GM12878 (cell line): ENCODE data around the gene ARHGAP20. TPM values are rescaled to one million over a fixed set of nuclear protein-coding genes. Genes with fewer than 3 reads are reported as not detected.

Source experiments
- ATAC-seq: fragments of 200-7000 bp; cut with Tn5 transposase; 3 replicates; pipeline ENCODE4 v1.9.1; 2020; ENCODE audit warnings: mild to moderate bottlenecking, moderate library complexity
- BruUV-seq: library from RNA; stranded (reverse); fragments of 400-500 nt; replicated peaks from 2 replicates; lab custom pipeline; 2021; lab: Mats Ljungman, UMichigan
- CTCF ChIA-PET: fragments of 300-600 bp; sonication (Branson Sonifier 250); formaldehyde crosslinking; extraction: SDS; loops from one replicate; lab custom pipeline; 2021; ENCODE audit warnings: inconsistent platforms; lab: Yijun Ruan, JAX
- POLR2A ChIA-PET: fragments of 350-600 bp; formaldehyde crosslinking; extraction: SDS; loops from one replicate; lab custom pipeline; 2021; ENCODE audit warnings: inconsistent platforms; lab: Charles Lee
- RAD21 ChIA-PET: fragments of 300-600 bp; sonication (Branson Sonifier 250); formaldehyde crosslinking; loops from one replicate; lab custom pipeline; 2023; ENCODE audit warnings: antibody characterized with exemption; ENCODE audit not compliant: unreplicated experiment; lab: Charles Lee
- SMC1A ChIA-PET: fragments of 300-600 bp; sonication (Branson Sonifier 250); formaldehyde crosslinking; loops from one replicate; lab custom pipeline; 2023; ENCODE audit not compliant: unreplicated experiment, uncharacterized antibody; lab: Charles Lee
- DNase-seq: peaks from one replicate; pipeline ENCODE4 v3.0.0-alpha.2; 2011; ENCODE audit warnings: low read depth, low spot score
- FAIRE-seq: peaks from 3 replicates; lab custom pipeline; 2011; peaks lifted over from hg19 to GRCh38; lab: Jason Lieb, UNC
- H2AFZ ChIP-seq: 2 replicates; pipeline ENCODE4 v1.6.0; 2011; ENCODE audit warnings: low read depth, low read length, control low read depth; ENCODE audit not compliant: control insufficient read depth
- H3K27ac ChIP-seq: 2 replicates; pipeline ENCODE4 v1.5.1; 2011; ENCODE audit warnings: control low read depth; ENCODE audit not compliant: control insufficient read depth, insufficient read depth
- H3K27me3 ChIP-seq, 2 experiments: replicated peaks in 1 of 2; 2 replicates each; pipeline versions ENCODE4 v1.6.0 to v1.6.1; 2011; ENCODE audit warnings: low read length in 1 of 2; ENCODE audit not compliant: control insufficient read depth in 2 of 2, insufficient read depth in 2 of 2
- H3K36me3 ChIP-seq, 2 experiments: 2 replicates each; pipeline ENCODE4 v1.5.1; 2011; ENCODE audit warnings: low read length in 1 of 2; ENCODE audit not compliant: control insufficient read depth in 2 of 2, insufficient read depth in 2 of 2
- H3K4me1 ChIP-seq: 2 replicates; pipeline ENCODE4 v1.6.1; 2011; ENCODE audit warnings: mild to moderate bottlenecking, low read length, moderate library complexity, mixed read lengths; ENCODE audit not compliant: control insufficient read depth, insufficient read depth
- H3K4me2 ChIP-seq: 2 replicates; pipeline ENCODE4 v1.6.0; 2011; ENCODE audit warnings: control low read depth; ENCODE audit not compliant: control insufficient read depth, insufficient read depth
- H3K4me3 ChIP-seq: fragments of 200-600 bp; sonication (generic); 2 replicates; pipeline ENCODE4 v1.5.1; 2016
- H3K79me2 ChIP-seq: 2 replicates; pipeline ENCODE4 v1.6.0; 2011; ENCODE audit warnings: low read length; ENCODE audit not compliant: control insufficient read depth, insufficient read depth
- H3K9ac ChIP-seq: 2 replicates; pipeline ENCODE4 v1.8.0; 2011; ENCODE audit warnings: low read length, control low read depth, mixed read lengths; ENCODE audit not compliant: control insufficient read depth, insufficient read depth
- H3K9me3 ChIP-seq: replicated peaks from 3 replicates; pipeline ENCODE4 v1.5.1; 2011; ENCODE audit warnings: mild to moderate bottlenecking, low read length; ENCODE audit not compliant: control insufficient read depth, insufficient read depth
- H4K20me1 ChIP-seq: 2 replicates; pipeline ENCODE4 v1.6.0; 2011; ENCODE audit not compliant: control insufficient read depth, insufficient read depth
- BCL11A ChIP-seq: IDR thresholded peaks from 2 replicates; pipeline ENCODE4 v1.6.1; 2011; ENCODE audit warnings: low read depth, low read length
- ESRRA ChIP-seq: IDR thresholded peaks from 2 replicates; pipeline ENCODE4 v1.6.1; 2012; ENCODE audit warnings: mild to moderate bottlenecking, low read length, improper control_type of control experiment
- MYB ChIP-seq: fragments of 150-350 bp; IDR thresholded peaks from 2 replicates; pipeline ENCODE4 v1.6.1; 2014; ENCODE audit warnings: mild to moderate bottlenecking, low read depth, low read length, borderline replicate concordance
- POU2F2 ChIP-seq: IDR thresholded peaks from 3 replicates; pipeline ENCODE4 v1.6.1; 2011; ENCODE audit warnings: low read depth, mild to moderate bottlenecking, low read length, borderline replicate concordance
- RUNX3 ChIP-seq: IDR thresholded peaks from 2 replicates; pipeline ENCODE4 v1.6.1; 2012; ENCODE audit warnings: low read length, inconsistent platforms
- TBL1XR1 ChIP-seq: IDR thresholded peaks from 2 replicates; pipeline ENCODE4 v1.6.1; 2012; ENCODE audit warnings: low read depth, low read length, improper control_type of control experiment
- in situ Hi-C: fragments of 300-500 bp; cut with MboI; formaldehyde crosslinking; loops from 9 replicates; pipeline ENCODE4 v1.14.3; 2018; ENCODE audit warnings: mixed read lengths
- intact Hi-C: fragments of 100-400 bp; cut with micrococcal nuclease; formaldehyde crosslinking; loops from one replicate; pipeline ENCODE4 v1.14.2; 2022; ENCODE audit not compliant: unreplicated experiment
- polyA plus RNA-seq, 11 experiments: library from polyadenylated mRNA; depleted of rRNA in 4 of 11; unstranded in 6 of 11; stranded (reverse) in 5 of 11; fragments of >200 nt; fragmentation: Nextera tagmentation in 4 of 11; fragmentation: Illumina TruSeq in 1 of 11; extraction: Ambion mirVana in 4 of 11; extraction: Trizol in 1 of 11; gene quantifications; 1 replicate in 1 of 11; 2 replicates in 10 of 11; pipeline versions ENCODE4 v1.2.1 to v1.2.3, GENCODE V29; 2011 to 2016; ENCODE audit warnings: inconsistent platforms in 2 of 11, missing spikeins in 2 of 11, low read depth in 1 of 11
- total RNA-seq, 4 experiments: library from RNA; depleted of rRNA in 3 of 4; stranded (reverse); fragments of >200 nt in 3 of 4; fragmentation: Illumina TruSeq in 1 of 4; extraction: Trizol in 1 of 4; gene quantifications; 2 replicates each; pipeline versions ENCODE4 v1.2.1 to v1.2.3, GENCODE V29; 2013 to 2021
- TF ChIP-seq, protein P1 (sequence below): IDR thresholded peaks from 2 replicates; pipeline ENCODE4 v1.6.1; 2012; ENCODE audit warnings: low read length, inconsistent platforms
- TF ChIP-seq, protein P2 (sequence below): fragments of 450-650 bp; IDR thresholded peaks from 2 replicates; pipeline ENCODE4 v1.6.1; 2016; ENCODE audit warnings: mild to moderate bottlenecking, moderate library complexity, borderline replicate concordance
- TF ChIP-seq, protein P3 (sequence below): fragments of 150-350 bp; IDR thresholded peaks from 2 replicates; pipeline ENCODE4 v1.6.1; 2016; ENCODE audit warnings: low read depth, low read length
- TF ChIP-seq, protein P4 (sequence below): IDR thresholded peaks from 2 replicates; pipeline ENCODE4 v1.6.1; 2011; ENCODE audit warnings: low read depth, mild to moderate bottlenecking, low read length, moderate library complexity, borderline replicate concordance; ENCODE audit errors: extremely low read depth
- TF ChIP-seq, protein P5 (sequence below): fragments of 450-650 bp; IDR thresholded peaks from 2 replicates; pipeline ENCODE4 v1.6.1; 2017; ENCODE audit warnings: mild to moderate bottlenecking, moderate library complexity

ARHGAP20 gene
- total and polyA plus RNA-seq, 10 of the 15 experiments (the other 5 are each of a cell fraction or from before 2014, with no cell fraction given): 0.01 TPM; not detected in 9

DNA sequence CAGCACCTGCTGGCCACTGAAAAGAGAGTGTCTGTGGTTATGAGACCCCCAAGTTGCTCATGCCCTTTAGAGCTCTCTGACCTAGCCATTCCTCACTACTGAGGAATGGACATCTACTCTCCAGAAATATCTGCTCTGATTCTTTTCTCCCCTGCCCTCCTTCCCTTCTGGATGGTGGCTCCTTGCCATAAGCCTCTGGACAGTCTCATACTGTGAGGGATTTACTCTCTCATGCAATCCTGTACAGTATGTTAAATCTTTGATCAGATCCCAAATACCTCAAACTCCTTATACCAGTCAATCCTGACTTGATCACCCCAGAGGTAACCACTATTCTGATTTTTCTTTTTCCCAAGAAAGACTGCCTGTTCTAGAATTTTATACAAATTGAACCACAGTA is 80.7 kb downstream of the ARHGAP20 start:
- intact Hi-C loops (no loop called here), in situ Hi-C loops (no loop called here)
- H3K4me1 ChIP-seq: no peaks in the 10 kb centered on the region
- H3K4me2 ChIP-seq: no peak overlapping the region
- H3K4me3 ChIP-seq: no peak overlapping the region
- DNase-seq (no peak), ATAC-seq (no peak), FAIRE-seq (no peak)
- H3K9me3 ChIP-seq: no peaks in the 10 kb centered on the region; the same call in 2 of the 3 replicates
- CTCF ChIA-PET: no interaction called here
- no peaks in the 10 kb centered on the region for H3K36me3 ChIP-seq
- H2AFZ ChIP-seq: no peak overlapping the region
- no peaks in the 10 kb centered on the region for H3K27me3 ChIP-seq
- no TSS peak for BruUV-seq
- H4K20me1 ChIP-seq: no peaks in the 10 kb centered on the region
- no peak overlapping the region for H3K27ac ChIP-seq
- H3K79me2 ChIP-seq: no peaks in the 10 kb centered on the region
- POLR2A ChIA-PET: no interaction called here
- SMC1A ChIA-PET: no interaction called here
- no peak overlapping the region for H3K9ac ChIP-seq
- RAD21 ChIA-PET: no interaction called here
- TF ChIP-seq, protein P1, sequence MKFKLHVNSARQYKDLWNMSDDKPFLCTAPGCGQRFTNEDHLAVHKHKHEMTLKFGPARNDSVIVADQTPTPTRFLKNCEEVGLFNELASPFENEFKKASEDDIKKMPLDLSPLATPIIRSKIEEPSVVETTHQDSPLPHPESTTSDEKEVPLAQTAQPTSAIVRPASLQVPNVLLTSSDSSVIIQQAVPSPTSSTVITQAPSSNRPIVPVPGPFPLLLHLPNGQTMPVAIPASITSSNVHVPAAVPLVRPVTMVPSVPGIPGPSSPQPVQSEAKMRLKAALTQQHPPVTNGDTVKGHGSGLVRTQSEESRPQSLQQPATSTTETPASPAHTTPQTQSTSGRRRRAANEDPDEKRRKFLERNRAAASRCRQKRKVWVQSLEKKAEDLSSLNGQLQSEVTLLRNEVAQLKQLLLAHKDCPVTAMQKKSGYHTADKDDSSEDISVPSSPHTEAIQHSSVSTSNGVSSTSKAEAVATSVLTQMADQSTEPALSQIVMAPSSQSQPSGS: no peak
- no peak for TF ChIP-seq TBL1XR1
- no peak for TF ChIP-seq POU2F2
- TF ChIP-seq, protein P2, sequence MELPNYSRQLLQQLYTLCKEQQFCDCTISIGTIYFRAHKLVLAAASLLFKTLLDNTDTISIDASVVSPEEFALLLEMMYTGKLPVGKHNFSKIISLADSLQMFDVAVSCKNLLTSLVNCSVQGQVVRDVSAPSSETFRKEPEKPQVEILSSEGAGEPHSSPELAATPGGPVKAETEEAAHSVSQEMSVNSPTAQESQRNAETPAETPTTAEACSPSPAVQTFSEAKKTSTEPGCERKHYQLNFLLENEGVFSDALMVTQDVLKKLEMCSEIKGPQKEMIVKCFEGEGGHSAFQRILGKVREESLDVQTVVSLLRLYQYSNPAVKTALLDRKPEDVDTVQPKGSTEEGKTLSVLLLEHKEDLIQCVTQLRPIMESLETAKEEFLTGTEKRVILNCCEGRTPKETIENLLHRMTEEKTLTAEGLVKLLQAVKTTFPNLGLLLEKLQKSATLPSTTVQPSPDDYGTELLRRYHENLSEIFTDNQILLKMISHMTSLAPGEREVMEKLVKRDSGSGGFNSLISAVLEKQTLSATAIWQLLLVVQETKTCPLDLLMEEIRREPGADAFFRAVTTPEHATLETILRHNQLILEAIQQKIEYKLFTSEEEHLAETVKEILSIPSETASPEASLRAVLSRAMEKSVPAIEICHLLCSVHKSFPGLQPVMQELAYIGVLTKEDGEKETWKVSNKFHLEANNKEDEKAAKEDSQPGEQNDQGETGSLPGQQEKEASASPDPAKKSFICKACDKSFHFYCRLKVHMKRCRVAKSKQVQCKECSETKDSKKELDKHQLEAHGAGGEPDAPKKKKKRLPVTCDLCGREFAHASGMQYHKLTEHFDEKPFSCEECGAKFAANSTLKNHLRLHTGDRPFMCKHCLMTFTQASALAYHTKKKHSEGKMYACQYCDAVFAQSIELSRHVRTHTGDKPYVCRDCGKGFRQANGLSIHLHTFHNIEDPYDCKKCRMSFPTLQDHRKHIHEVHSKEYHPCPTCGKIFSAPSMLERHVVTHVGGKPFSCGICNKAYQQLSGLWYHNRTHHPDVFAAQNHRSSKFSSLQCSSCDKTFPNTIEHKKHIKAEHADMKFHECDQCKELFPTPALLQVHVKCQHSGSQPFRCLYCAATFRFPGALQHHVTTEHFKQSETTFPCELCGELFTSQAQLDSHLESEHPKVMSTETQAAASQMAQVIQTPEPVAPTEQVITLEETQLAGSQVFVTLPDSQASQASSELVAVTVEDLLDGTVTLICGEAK: no peak
- no peak for TF ChIP-seq RUNX3
- TF ChIP-seq, protein P3, sequence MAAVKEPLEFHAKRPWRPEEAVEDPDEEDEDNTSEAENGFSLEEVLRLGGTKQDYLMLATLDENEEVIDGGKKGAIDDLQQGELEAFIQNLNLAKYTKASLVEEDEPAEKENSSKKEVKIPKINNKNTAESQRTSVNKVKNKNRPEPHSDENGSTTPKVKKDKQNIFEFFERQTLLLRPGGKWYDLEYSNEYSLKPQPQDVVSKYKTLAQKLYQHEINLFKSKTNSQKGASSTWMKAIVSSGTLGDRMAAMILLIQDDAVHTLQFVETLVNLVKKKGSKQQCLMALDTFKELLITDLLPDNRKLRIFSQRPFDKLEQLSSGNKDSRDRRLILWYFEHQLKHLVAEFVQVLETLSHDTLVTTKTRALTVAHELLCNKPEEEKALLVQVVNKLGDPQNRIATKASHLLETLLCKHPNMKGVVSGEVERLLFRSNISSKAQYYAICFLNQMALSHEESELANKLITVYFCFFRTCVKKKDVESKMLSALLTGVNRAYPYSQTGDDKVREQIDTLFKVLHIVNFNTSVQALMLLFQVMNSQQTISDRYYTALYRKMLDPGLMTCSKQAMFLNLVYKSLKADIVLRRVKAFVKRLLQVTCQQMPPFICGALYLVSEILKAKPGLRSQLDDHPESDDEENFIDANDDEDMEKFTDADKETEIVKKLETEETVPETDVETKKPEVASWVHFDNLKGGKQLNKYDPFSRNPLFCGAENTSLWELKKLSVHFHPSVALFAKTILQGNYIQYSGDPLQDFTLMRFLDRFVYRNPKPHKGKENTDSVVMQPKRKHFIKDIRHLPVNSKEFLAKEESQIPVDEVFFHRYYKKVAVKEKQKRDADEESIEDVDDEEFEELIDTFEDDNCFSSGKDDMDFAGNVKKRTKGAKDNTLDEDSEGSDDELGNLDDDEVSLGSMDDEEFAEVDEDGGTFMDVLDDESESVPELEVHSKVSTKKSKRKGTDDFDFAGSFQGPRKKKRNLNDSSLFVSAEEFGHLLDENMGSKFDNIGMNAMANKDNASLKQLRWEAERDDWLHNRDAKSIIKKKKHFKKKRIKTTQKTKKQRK: no peak
- no peak for TF ChIP-seq BCL11A
- TF ChIP-seq, protein P4, sequence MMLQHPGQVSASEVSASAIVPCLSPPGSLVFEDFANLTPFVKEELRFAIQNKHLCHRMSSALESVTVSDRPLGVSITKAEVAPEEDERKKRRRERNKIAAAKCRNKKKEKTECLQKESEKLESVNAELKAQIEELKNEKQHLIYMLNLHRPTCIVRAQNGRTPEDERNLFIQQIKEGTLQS: no peak
- TF ChIP-seq ESRRA: no peak
- TF ChIP-seq MYB: no peak
- TF ChIP-seq, protein P5, sequence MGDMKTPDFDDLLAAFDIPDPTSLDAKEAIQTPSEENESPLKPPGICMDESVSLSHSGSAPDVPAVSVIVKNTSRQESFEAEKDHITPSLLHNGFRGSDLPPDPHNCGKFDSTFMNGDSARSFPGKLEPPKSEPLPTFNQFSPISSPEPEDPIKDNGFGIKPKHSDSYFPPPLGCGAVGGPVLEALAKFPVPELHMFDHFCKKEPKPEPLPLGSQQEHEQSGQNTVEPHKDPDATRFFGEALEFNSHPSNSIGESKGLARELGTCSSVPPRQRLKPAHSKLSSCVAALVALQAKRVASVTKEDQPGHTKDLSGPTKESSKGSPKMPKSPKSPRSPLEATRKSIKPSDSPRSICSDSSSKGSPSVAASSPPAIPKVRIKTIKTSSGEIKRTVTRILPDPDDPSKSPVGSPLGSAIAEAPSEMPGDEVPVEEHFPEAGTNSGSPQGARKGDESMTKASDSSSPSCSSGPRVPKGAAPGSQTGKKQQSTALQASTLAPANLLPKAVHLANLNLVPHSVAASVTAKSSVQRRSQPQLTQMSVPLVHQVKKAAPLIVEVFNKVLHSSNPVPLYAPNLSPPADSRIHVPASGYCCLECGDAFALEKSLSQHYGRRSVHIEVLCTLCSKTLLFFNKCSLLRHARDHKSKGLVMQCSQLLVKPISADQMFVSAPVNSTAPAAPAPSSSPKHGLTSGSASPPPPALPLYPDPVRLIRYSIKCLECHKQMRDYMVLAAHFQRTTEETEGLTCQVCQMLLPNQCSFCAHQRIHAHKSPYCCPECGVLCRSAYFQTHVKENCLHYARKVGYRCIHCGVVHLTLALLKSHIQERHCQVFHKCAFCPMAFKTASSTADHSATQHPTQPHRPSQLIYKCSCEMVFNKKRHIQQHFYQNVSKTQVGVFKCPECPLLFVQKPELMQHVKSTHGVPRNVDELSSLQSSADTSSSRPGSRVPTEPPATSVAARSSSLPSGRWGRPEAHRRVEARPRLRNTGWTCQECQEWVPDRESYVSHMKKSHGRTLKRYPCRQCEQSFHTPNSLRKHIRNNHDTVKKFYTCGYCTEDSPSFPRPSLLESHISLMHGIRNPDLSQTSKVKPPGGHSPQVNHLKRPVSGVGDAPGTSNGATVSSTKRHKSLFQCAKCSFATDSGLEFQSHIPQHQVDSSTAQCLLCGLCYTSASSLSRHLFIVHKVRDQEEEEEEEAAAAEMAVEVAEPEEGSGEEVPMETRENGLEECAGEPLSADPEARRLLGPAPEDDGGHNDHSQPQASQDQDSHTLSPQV: no peak
